Putamen (tissue), 1 donor: ENCODE measurements around the gene MED17.

Experiments
- DNase-seq: peaks from one replicate; pipeline ENCODE4 v3.0.0-alpha.2; 2016; ENCODE audit warnings: low spot score

The MED17 gene

DNA sequence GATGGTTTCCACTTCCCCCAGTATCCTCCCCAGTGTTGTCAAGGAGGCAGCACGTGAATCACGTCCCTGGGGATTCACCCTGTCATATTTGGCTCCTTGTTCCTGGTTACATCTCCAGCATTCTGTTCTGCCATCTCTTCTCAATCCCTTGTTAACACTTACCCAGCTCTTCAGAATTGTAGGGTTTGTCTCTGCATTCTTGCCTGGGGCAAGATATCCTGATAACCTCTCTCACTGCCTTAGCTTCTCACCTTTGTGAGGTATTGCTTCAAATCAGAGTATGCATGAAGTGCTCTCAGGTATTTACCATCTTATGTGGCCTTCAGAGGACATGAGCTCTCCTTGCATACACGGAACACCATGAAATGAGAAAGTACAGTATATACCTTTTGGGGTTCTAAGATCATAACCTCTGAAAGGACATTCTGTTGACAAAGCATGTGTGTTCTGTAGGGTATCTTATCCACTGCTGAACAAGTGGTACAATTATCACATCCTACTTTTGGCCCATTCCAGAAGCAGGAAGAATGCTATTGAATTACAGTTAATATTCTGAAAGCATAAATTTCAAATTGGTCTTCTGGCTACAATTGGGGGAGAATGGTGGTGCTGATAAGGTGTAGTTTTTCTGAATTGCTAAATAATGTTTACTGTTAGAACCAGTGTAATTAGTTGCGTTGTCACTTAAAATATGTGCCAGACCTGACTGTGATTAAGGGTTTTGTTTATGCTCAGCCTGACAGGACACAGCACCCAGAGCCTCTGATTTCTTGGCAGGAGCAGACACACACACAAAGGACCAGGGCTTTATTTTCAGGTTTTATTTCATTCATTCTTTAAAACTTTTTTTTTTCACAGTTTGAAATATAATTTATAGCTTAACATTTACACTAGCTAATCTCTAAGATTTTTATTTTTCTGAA lies 33.6 kb downstream of the MED17 start:
- no peak for DNase-seq

DNA sequence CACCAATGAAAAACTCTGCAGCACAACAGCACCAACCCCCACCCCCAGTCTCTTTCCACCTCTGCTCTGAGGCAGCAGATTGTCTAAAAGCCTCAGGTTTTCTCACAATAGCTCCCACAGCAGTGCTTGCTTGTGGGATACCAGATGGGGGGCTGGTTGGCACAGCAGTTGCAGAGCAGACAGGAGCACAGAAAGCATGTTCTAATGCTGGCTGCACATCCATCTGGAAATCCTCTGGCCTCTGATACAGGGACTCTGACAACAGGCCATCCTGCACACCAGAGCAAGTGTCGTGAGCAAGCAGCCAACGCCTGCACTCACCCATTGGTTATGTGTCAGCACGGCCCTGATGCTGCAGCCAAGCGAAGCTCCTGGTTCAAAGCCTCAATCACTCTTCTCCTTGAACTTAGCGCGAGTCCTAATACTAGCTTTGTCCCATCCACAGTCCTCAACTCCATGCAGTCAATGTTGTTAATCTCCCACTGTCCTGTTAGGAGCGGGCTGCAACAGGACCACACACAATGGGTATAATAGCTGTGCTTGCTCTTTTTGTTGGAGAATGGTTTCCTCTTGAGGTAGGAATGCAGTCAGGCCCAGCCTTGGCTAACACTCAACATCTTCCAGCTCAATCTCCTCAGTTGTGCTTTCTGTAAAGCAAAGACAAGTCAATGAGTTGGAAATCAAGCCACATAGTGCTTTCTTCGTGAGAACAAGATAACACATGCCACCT lies 36.0 kb downstream of the MED17 start:
- no peak for DNase-seq

DNA sequence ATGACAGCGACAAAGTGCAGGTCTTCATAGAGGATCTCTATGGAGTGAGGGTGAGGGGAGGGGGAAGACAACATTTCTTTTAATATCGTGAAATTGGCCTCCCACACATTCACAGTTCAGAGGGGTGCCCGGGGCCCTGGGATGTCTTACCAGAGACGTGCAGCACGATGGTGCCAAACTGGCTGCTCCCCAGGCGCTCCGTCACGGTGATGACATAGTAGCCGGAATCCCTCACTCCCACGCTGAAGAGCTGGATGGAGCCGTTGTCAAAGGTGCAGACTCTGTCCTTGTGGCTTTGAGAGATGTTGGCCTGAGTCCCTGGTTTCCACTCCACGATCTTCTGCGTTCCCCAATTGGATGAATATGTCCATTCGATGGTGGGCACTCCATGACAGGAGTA lies 36.8 kb downstream of the MED17 start:
- no peak for DNase-seq

DNA sequence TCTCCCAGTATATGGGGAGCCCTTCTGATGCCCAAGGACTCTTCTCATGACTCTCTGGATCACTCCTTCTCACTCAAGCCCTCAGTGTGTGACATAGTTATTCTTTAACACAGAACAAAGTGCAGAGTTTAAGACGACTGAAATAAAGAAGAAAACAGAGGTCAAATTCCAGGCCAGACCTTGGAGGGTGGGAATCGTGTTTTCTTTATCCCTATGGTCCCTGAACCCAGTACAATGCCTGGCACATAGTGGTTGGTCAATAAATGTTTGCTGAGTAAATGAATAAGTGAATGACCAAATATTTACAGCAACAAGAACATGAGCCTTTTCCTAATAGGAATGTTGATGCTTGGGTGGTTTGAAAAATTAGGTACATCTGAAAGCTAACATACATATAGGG lies 37.5 kb downstream of the MED17 start:
- no peak for DNase-seq

DNA sequence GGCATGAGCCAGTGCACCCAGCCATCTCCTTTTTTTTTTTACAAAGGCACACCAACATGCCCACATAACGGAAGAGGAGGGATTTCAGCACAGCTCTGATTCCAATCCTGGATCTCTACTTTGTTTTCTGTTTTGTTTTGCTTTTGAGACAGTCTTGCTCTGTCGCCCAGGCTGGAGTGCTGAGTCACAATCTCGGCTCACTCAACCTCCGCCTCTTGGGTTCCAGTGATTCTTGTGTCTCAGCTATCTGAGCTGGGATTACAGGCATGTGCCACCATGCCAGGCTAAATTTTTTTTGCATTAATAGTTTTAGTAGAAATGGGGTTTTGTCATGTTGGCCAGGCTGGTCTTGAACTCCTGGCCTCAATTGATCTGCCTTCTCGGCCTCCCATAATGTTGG lies 38.3 kb downstream of the MED17 start:
- DNase-seq: no peak

DNA sequence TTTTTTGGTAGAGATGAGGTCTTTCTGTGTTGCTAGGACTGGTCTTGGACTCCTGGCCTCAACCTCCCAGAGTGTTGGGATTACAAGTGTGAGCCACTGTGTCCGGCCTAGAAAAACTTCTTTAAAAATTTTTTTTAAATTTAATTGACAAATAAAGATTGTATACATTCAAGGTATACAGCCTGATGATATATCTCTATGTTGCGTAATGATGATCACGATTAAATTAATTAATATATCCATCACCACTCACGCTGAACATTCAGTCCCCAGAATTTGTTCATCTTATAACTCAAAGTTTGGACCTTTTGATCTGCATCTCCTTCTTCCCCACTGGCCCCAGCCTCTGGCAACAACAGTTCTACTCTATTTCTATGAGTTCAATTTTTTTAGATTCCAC lies 39.1 kb downstream of the MED17 start:
- no peak for DNase-seq

DNA sequence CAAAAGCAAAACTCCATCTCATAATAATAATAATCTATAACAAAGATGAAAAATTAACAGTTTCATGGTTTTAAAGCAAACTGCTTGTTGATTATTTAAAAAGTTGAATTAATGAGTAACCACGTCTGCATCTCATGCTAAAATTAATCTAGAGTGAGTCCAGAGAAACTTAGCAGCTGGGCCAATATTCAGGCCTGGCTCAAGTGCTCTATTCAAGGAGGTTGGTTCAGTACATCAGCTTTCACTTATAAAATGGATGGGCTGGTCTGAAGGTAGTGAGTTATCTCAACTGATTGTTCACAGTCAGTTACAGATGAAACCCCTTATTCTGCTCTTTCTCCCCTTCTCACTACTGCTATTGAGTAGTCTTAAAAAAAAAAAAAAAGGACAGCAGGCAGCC lies 43.3 kb downstream of the MED17 start:
- no peak for DNase-seq

DNA sequence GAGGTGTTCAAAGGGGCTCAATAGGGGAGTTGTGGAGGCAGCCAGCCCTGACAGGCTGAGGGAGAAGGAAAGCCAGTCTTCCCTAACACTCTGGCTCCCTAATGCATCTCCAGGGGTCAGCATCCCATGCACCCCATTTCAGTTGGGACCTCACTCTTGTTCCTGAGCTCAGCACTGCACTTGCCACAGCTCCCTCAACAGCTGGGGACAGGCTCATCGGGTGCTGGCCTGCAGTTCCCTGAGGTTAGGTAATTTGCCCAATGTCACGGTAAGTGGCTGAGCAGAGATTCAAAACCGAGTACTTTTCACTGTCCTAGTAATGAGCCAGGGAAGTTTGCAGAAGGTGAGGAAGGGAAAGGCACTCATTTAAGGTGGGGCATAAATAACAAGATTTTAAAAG lies 45.5 kb downstream of the MED17 start:
- no peak for DNase-seq

DNA sequence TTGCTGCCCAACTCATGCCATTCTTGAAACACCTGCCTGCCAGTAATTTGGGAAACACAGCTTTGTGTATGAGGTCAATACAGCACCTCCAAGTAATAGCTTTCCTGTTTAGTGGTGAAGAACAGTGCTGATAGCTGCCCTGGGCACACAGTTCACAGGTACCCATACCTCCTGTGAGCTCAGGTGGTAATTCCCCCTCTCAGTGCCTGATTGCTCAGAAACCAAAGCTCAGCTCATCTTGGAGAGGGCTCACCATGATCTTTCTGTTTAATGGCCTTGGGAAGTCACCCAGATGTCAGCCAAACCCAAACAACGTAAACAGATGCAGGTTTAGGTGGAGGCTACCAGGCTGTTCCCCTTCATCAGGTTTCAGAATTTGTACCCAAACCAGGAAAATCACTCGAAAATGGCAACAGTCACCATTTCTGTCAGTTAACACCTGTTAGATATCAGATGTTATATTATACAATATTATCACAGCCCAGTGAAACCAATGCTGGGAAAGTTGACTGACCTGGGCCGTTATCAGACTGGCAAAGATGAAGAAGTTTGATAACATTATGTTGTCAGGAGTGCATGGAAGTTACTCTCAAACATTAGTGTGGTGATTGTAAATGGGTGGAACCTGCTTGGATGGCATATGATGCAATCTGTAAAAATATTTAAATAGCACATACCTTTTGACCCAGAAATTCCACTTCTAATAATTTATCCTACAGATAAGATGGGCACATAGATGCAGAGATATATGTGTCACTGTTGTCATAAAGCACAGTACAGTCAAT lies 47.5 kb downstream of the MED17 start:
- DNase-seq: no peak

DNA sequence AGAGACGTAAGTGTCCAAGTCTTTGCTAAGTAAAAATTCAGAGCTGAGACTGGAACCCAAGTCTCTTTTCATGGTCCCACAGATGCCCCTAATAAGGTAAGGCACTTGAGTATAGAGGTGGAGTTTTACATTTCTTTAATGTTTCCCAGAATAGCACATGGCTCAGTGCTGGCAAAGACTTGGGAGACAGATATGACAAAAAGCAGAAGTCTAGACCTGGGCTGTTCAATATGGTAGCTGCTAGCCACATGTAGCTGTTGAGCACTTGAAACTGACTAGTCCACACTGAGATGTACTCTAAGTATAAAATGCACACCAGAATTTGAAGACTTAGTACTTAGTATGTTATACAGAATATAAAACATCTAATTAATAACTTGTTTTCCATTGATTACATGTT lies 48.7 kb downstream of the MED17 start:
- DNase-seq: no peak

DNA sequence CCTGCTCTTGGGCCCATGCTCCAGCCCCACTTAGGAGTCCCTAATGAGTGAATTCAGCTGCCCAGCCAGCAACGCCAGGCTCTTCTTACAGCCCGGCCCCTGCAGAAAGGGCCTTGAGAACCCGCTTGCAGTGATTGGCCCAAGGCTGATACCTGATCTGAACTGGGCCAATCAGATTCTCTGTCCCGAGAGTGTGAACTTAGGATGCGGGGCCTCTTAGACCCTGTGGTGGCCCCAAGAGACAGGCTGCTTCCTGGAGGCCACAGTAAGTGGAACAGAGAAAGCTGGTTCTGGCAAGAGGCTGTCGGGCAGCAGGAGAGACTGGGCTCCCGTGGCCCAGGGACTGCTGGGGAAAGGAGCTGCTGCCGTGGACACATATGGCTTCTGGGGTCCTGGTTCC lies 54.9 kb downstream of the MED17 start:
- no peak for DNase-seq

DNA sequence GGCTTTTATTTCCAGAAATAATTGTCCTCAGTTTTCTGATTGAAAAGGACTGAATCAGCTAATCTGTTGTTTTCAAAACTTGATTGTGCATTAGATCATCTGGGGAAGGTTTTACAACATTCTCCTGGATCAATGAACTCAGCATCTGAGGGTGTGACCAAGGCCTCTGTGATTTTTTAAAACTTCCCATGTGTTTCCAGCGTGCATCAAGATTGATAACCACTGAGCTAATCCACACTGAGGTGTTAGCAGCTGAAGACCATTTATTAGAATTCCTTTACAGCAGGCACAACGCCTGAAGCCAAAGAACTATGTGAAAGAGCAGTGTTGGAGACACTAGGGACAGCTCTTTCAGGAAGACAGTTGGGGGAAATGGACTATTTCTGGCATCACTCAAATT lies 56.1 kb downstream of the MED17 start:
- DNase-seq: no peak

DNA sequence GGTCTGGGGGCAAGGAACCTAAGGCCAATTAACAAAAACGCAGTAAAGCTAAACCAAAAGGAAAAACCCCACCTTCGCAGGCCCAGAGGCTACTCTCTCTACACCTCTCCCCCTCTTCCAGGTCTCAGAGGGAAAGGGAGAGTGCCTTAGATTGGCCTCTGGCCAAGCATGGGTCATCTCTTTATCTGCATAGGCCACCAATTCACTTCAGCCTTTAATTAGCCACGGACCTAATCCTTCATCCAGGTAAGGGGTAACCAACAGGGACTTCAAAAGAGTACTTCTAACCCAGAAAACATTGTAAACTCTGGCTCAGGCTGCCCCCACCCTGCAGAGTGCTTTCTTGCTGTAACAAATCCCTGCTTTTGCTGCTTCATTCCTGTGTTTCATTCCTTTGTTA lies 56.9 kb downstream of the MED17 start:
- no peak for DNase-seq

DNA sequence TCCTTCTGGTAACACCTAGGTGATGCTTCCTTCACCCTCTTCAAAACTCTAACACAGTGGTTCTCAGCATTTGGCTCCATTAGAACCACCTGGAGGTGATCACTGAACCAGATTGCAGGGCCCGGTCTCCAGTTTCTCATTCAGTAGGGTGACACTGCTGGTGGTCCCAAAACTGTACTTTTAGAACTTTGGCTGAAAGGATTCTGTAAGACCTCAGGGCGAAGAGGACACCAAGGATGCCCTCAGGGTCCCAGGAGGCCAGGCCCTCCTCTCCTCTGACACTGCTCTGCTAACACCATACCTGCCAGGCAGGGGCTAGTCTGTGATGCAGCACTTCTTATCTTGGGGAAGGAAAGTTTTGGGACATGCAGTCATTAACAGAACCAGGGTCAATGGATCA lies 57.4 kb downstream of the MED17 start:
- DNase-seq: no peak

DNA sequence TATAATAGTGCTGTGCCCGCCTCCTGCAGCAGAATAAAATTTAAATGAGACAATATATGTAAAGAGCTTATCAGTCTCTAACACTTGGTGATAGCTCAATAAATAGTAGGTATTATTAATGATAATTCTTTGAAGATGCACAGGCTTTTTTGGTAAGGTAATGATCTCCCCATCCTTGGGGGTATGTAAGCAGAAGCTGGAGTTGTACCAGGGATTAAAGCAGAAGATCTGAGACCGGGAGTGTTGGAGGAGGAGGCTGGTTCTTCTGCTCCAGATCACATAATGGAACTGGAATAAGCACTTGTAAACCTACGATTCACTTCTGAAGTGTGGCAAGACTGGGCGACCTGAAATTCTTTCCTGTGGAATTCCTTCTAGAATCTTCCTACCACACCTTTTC lies 58.0 kb downstream of the MED17 start:
- DNase-seq: no peak

DNA sequence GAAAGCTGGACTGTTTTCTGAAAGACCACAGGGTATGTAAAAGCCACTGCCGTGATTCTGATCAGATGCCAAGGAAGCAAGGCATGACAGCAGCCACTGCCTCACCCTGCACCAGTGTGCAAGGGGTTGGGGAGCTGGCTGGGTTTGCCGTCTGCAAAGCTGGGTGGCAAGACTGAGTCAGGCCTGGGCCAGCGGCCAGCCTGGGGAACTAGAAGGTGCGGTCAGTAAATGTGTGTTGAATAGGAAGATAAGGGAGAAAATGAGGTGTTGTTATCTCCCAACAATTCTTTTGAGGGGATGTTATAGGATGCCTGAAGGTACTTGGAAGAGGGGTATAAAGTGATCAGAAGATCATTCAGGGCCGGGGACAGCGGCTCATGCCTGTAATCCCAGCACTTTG lies 58.4 kb downstream of the MED17 start:
- no peak for DNase-seq

DNA sequence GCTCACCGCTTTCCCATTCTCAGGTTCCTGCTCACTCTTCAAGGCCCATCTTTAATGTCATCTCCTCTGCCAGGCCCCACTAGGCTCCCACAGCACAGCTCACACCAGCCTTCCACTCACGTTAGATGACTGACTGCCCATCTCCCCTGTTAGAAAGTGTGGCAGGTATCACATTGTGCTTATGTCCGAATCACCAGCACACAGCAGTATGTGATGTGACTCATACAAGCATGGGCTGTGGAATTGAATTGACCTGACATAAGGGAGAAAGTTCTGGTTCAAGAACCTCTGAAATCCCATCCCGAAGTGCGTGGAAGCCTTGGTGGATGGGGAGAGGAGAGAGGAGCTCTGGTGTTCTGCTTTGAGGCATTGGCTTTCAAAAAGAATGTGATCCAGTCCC lies 59.8 kb downstream of the MED17 start:
- DNase-seq: no peak

DNA sequence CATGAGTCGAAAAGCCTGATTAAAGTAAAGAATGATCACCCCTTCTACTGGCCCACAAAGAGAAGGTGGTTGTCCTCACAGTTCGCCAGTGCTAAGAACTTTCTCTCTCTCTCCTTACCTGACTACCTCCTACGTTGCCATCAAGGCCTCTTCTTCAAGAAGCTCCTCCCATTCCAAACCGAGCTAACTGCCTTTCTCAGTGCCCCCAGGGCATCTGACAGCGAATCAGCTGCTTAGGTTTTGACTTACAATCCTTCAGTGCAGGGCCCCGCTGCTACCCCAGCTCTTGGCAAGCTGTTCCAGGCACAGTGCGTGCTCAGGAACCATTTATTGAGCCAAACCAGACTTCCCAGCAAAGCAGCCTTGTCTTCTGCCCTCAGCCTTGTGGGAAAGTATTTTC lies 60.5 kb downstream of the MED17 start:
- DNase-seq: no peak

DNA sequence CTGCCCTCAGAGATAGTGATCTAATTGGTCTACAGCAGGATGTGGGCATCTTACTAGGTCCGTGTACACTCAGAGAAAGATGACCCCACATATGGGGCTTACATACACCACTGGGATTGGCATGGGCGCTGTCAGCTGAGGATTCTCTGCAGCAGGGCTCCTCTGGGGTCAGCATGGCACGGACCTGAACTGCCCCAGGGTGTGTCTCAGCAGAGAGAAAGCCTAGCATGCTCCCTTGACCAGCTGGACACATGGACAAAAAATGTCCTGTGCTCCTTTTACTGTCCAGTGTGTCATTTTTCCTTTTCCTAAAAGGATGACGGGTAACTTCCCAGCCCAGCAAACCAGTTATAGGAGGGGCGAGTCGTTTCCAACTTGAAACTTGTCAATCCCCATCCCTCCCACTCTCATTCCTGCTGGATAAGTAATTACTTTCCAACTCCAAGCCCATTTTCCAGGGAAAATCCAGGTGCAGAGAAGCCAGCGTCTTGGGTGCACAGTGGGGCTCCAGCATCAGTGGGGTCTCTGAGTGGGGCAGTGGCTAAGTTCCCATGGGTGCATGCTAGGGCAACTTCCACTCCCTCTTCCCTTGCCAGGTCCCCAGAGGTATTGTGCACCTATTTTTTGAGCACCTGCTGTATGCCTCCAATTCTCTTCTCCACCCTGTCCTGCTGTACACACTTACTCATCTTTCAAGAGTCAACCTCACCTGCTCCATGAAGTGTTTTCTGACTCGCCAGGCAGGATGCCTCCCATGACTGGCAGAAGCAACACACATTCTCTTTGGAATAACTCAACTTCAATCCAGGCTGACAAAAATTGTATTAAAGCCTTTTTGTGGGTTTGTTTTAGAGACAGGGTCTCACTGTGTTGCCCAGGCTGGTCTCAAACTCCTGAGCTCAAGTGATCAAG lies 61.4 kb downstream of the MED17 start:
- no peak for DNase-seq

DNA sequence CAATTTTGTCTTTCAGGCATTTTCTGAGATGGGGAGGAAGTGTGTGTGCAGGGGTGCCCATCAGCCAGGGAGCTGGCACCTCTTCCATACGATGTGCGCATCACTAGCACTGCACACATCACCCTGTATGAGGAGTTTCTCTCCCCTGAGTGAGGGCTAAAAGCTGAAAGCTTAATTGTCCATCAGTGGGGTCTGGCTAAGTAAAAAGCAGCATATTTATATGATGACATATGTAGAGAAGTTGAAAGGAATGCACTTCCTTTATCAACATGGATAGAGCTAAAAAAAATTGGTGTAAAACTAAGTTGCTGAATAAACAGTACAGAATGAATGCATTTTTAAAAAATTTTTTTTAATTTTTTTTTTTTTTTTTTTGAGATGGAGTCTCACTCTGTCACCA lies 62.3 kb downstream of the MED17 start:
- no peak for DNase-seq

DNA sequence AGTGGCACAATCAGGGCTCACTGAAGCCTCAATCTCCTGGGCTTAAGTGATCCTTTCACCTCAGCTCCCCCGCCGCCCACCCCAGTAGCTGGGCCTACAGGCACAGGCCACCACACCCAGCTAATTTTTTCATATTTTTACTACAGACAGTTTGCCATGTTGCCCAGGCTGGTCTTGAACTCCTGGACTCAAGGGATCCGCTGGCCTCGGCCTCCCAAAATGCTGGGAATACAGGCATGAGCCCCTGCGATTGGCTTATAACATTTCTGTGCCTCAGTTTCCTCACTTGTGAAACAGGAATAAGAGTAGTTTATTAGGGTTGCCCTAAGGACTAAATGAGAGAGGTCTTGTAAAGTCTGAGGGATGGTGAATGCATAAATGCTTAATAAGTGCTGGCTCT lies 65.1 kb downstream of the MED17 start:
- DNase-seq: no peak
